Chondrocyte (in vitro differentiated cells): ENCODE measurements around the gene CDK5R1. TPM values are rescaled to one million over a fixed set of nuclear protein-coding genes. Genes with fewer than 3 reads are reported as not detected.

ENCODE experiments used
- DNase-seq: peaks from one replicate; pipeline ENCODE4 v3.0.0; 2021; ENCODE audit warnings: mixed read lengths, low spot score
- H3K27ac Mint-ChIP-seq: one replicate; pipeline ENCODE4 v1.8.0; 2021; ENCODE audit warnings: mild to moderate bottlenecking, moderate library complexity, mixed read lengths; ENCODE audit not compliant: unreplicated experiment
- H3K27me3 Mint-ChIP-seq: 2 replicates; pipeline ENCODE4 v1.8.0; 2021; ENCODE audit warnings: low read depth, mixed read lengths
- H3K36me3 Mint-ChIP-seq: 2 replicates; pipeline ENCODE4 v1.8.0; 2021; ENCODE audit warnings: low read depth, mixed read lengths
- H3K4me1 Mint-ChIP-seq: 2 replicates; pipeline ENCODE4 v1.8.0; 2021; ENCODE audit warnings: low read depth, mild to moderate bottlenecking, mixed read lengths
- H3K4me3 Mint-ChIP-seq: one replicate; pipeline ENCODE4 v1.8.0; 2021; ENCODE audit warnings: mild to moderate bottlenecking, moderate library complexity, mixed read lengths; ENCODE audit not compliant: unreplicated experiment
- H3K9me3 Mint-ChIP-seq: 2 replicates; pipeline ENCODE4 v1.8.0; 2021; ENCODE audit warnings: low read depth, mixed read lengths
- total RNA-seq: library from RNA; stranded (reverse); gene quantifications from 3 replicates; pipeline ENCODE4 v1.2.1, GENCODE V29; 2021
- TF ChIP-seq, protein P1 (sequence below): fragments of 200-600 bp; sonication (generic); IDR thresholded peaks from 2 replicates; pipeline ENCODE4 v1.5.0; 2021; ENCODE audit warnings: antibody characterized with exemption, mild to moderate bottlenecking, moderate library complexity

Gene CDK5R1
- total RNA-seq, 1 donor from 2014 or later, result 2.1 TPM

DNA sequence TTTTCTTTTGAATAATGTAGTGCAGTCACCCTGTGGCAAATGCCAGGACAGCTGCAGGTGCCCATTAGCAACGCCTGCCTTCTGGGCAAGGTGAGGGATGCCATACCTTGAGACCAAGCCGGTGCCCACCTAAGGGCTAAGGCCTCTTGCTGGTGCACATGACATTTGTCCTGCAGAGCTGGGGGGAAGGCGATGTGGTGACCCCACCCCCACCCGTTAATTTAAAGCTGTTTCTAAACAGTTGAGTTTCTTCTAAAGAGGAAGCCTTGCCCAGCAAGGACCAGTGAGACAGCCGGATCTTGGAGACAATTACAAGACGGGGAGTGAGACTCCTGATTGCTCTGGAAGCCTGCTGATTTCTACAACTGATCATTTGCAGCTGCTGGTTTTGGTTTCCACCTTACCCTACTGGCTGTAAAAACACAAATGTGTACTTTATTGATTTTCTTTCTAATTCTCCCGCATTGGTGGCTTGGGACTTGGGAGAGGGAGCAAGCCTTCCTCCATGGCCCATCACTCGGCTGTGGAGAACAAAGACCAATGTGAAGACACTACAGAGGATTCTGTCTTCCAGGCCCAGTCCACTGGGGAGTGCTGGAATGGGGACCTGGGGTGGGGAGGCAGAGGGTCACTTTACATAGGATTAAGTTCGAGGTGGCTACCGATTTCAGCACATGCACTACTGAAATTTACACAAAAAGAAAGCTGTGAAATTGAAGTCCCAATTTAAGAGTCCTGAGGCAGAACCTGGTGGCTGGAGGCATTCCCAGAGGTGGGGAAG lies 2.7 kb downstream of the CDK5R1 start:
- H3K36me3 Mint-ChIP-seq, result no peaks in the 10 kb centered on the region
- H3K9me3 Mint-ChIP-seq, result no peaks in the 10 kb centered on the region
- H3K27me3 Mint-ChIP-seq, result no peaks in the 10 kb centered on the region
- H3K4me1 Mint-ChIP-seq, result peaks cover 18% of the 10 kb centered on the region
- no peak overlapping the region for H3K4me3 Mint-ChIP-seq
- no peak overlapping the region for H3K27ac Mint-ChIP-seq
- TF ChIP-seq, protein P1, sequence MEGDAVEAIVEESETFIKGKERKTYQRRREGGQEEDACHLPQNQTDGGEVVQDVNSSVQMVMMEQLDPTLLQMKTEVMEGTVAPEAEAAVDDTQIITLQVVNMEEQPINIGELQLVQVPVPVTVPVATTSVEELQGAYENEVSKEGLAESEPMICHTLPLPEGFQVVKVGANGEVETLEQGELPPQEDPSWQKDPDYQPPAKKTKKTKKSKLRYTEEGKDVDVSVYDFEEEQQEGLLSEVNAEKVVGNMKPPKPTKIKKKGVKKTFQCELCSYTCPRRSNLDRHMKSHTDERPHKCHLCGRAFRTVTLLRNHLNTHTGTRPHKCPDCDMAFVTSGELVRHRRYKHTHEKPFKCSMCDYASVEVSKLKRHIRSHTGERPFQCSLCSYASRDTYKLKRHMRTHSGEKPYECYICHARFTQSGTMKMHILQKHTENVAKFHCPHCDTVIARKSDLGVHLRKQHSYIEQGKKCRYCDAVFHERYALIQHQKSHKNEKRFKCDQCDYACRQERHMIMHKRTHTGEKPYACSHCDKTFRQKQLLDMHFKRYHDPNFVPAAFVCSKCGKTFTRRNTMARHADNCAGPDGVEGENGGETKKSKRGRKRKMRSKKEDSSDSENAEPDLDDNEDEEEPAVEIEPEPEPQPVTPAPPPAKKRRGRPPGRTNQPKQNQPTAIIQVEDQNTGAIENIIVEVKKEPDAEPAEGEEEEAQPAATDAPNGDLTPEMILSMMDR, result no peak
- peak; percentile 49 for DNase-seq

DNA sequence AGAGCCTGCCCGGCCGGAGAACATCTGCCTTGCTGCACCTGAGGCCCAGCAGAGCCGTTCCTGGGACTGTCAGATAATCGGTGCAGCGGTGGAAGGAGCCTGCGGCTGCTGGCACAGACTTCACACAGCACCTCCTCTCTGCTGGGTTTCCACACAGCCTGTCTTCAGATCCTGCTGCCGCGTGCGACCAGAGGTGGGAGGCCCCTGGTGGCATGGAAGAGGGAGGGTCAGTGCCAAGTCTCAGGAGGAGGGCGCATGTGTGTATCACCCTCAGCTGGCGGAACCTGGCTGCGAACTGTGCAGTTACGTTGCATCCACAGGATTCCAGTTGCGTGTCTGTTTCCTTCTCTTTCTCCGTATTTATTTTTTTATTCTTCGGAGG lies 3.3 kb downstream of the CDK5R1 start:
- TF ChIP-seq, protein P1, result no peak
- peak; percentile 70 for DNase-seq
- H3K4me1 Mint-ChIP-seq, result peaks cover 18% of the 10 kb centered on the region
- no peak overlapping the region for H3K27ac Mint-ChIP-seq
- no peaks in the 10 kb centered on the region for H3K27me3 Mint-ChIP-seq
- H3K9me3 Mint-ChIP-seq, result no peaks in the 10 kb centered on the region
- H3K4me3 Mint-ChIP-seq, result no peak overlapping the region
- no peaks in the 10 kb centered on the region for H3K36me3 Mint-ChIP-seq

DNA sequence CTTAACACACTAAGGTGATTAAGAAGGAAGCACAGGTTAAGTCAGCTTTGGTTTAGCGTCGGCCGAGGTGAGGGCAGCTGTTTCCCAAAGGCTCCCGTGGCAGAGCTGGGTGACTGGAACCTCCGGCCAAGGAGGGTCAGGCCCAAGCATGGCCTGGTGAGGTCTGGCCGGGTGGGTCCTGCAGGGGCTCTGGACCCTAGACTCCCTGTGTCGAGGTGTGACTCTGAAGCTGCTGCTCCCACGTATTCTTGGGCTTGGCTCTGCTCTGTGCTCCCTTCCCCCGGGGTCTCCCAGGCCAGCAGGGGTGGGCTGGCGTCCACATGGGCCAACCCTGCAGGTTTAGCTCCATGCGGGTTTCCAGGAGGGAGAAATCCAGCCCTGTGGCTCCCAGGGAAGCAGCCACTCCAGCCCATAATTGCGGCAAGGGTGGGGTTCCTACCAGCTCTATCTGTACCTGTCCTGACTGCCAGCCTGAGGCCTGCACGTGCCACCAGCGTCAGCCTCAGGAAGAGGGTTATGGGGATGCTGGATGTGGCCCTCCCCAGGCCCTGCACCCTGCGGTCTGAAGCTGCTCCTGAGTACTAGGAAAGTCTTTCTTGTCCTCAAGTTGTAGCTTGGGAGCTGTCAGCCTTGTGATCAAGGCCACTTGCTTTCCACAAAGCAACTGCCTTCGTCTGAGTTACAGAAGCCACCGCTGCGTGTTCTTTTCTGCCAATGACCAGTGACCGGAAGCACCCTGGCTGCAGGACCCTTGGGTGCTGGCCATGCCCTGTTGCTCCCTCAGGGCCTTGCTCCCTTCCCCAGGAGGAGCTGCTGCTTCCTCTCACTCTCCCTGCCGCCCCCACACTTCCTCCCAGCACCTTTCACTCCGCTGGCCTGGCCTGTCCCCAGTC lies 4.8 kb downstream of the CDK5R1 start:
- Mint-ChIP-seq H3K27me3 (no peaks in the 10 kb centered on the region), H3K36me3 (no peaks in the 10 kb centered on the region), H3K27ac (no peak overlapping the region), H3K4me3 (no peak overlapping the region), H3K4me1 (peaks cover 20% of the 10 kb centered on the region), H3K9me3 (no peaks in the 10 kb centered on the region)
- peak; percentile 76 for DNase-seq
- TF ChIP-seq, protein P1, result no peak

DNA sequence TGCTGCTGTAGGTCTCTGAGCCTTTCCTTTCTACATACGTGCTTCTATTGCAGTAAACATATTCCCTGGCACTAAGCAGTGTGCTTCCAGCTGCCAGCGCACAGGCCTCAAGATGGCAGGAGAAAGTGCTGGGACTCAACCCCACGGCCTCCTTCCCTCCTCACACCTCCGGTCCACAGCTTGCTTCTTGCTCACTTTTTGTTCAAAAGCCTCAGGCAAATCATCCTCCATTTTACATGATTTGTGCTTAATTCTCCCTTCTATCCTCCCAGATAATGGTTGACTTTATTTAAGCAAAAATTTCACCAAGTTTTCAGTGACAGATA lies 5.4 kb downstream of the CDK5R1 start:
- Mint-ChIP-seq H3K27me3 (no peaks in the 10 kb centered on the region), H3K4me3 (no peak overlapping the region), H3K36me3 (no peaks in the 10 kb centered on the region), H3K27ac (no peak overlapping the region), H3K9me3 (no peaks in the 10 kb centered on the region), H3K4me1 (peaks cover 26% of the 10 kb centered on the region)
- DNase-seq, result no peak
- TF ChIP-seq, protein P1, result no peak

DNA sequence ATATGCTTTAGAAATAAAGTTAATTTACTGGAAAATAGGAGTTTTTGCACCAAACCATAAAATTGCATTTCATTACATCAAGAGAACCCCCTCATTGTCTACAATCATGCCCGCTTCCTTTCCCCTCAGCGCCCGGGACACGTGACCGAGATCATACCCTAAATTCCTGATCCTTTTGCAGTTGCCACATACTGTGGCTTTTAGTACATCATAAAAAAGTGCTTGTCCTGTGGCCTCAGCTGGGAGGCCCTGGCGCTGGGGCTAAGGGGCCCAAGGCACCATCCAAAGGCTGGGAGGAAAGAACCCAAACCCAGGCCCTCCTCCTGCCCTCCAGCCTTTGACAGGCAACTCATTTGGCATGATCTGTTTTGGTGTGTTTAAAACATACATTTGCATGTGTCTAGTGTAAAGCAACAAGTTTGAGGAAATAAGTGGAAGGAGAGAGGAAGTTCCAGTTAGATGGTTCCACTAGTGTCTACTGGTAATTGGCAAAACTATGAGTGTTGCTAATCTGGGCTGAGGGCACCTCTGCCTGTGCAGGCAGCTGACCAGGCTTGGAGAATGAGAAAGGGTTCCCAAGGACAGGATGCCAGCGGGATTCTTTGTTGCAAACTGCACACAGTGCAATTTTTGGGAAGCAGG lies 6.0 kb downstream of the CDK5R1 start:
- Mint-ChIP-seq H3K27me3 (no peaks in the 10 kb centered on the region), H3K4me1 (peaks cover 28% of the 10 kb centered on the region), H3K27ac (no peak overlapping the region), H3K4me3 (no peak overlapping the region), H3K36me3 (no peaks in the 10 kb centered on the region), H3K9me3 (no peaks in the 10 kb centered on the region)
- peak; percentile 35 for DNase-seq
- TF ChIP-seq, protein P1, result no peak
